Fibroblast of pulmonary artery (primary cell): ENCODE measurements around the gene DOK4.

Source experiments
- DNase-seq: peaks from one replicate; pipeline ENCODE4 v3.0.0-alpha.2; 2010; ENCODE audit warnings: low read depth
- H3K4me3 ChIP-seq: replicated peaks from 2 replicates; pipeline ENCODE4 v1.5.1; 2011; ENCODE audit warnings: low read depth, mild to moderate bottlenecking, control low read depth, low read length, moderate library complexity
- TF ChIP-seq, protein P1 (sequence below): IDR thresholded peaks from 2 replicates; pipeline ENCODE4 v1.5.1; 2011; ENCODE audit warnings: mild to moderate bottlenecking, control low read depth, low read length, inconsistent platforms; ENCODE audit errors: missing control alignments

Gene DOK4

DNA sequence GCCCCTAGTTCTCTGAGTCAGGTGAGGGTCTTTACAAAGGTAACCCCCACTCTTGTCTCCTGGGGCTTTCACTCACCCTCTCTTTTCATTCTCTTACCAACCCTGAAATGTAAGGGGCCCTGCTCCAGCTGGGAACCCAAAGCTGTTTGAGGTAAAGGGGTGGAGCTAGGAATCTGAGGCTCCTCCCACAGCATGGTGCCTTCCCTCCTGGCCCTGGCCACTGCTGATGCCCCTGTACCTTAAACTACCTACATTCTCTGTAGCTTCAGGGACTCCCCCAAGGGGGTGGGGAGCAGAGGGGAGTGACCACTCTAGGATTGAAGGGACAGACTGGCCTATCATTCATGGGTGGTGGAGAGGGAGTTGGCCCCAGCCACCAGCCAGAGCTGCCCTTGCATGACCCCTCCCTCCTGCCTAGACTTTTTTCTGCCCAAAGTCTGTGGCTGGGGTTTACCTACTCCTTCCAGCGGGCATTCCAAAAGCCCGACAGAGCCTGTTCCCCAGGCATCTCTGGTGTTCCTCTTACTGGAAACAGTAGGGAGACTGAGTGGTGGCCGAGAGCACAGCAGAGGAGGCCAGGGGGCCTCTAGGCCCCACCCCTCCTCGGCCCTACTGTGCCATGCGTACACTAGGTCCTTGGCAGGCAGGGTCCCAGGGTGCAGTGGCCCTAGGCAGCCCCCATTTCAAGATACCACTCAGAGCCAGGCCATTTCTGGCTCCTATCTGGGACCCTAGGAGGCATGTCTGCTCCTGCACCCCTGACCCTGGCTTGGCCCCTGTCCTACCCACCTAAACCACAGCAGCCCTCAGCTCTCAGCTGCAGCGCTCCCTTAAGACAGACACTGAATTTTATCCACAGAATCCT, 9.5 kb downstream of the DOK4 start:
- H3K4me3 ChIP-seq, result no peak overlapping the region
- TF ChIP-seq, protein P1, sequence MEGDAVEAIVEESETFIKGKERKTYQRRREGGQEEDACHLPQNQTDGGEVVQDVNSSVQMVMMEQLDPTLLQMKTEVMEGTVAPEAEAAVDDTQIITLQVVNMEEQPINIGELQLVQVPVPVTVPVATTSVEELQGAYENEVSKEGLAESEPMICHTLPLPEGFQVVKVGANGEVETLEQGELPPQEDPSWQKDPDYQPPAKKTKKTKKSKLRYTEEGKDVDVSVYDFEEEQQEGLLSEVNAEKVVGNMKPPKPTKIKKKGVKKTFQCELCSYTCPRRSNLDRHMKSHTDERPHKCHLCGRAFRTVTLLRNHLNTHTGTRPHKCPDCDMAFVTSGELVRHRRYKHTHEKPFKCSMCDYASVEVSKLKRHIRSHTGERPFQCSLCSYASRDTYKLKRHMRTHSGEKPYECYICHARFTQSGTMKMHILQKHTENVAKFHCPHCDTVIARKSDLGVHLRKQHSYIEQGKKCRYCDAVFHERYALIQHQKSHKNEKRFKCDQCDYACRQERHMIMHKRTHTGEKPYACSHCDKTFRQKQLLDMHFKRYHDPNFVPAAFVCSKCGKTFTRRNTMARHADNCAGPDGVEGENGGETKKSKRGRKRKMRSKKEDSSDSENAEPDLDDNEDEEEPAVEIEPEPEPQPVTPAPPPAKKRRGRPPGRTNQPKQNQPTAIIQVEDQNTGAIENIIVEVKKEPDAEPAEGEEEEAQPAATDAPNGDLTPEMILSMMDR, result no peak
- DNase-seq, result no peak

GRCh38 chr16:57475711-57476339, 10.5 kb downstream of the DOK4 start:
- peak; percentile 69 for DNase-seq
- TF ChIP-seq, protein P1, result peak; percentile 67
- H3K4me3 ChIP-seq, result no peak overlapping the region

- no peak overlapping the region for H3K4me3 ChIP-seq
- TF ChIP-seq, protein P1, result no peak
- no peak for DNase-seq
Observed at GRCh38 chr16:57474671-57475661, 11.3 kb downstream of the DOK4 start.

- TF ChIP-seq, protein P1, result no peak
- no peak overlapping the region for H3K4me3 ChIP-seq
Observed at GRCh38 chr16:57473906-57474305, 12.4 kb downstream of the DOK4 start.

DNA sequence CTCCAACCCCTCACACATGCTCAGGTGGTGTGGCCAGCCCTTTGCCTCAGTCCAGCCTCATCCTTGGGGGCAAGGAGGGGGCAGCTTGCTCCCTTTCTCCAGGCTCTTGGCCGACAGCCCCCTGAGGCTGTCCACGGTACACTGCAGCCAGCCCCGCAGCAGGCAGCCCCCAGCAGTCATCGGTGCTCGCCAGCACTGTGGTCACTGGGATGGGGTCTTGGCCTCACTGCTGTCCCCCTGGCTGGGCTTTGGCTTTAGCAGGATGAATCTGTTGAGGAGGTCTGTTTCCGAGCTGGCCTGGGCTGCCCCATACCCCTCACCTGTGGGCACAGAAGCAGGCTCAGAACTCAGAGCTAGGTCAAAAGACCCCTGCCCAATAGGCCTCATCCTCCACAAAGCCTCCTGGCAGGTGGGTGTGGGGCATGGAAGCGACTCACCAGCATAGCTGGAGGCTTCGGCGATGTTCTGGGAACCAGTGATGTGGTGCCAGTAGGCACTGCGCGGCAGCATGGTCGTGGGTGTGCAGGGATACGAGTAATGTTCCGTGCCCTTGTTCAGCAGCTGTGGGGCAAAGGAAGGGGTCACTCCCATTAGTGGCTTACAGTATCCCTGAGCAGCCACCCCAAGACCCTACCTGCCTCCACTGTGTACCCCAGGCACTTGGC, 13.0 kb downstream of the DOK4 start:
- no peak overlapping the region for H3K4me3 ChIP-seq
- TF ChIP-seq, protein P1, result no peak
- DNase-seq, result no peak

More at GRCh38 chr16:57473906-57474305, 12.4 kb downstream of the DOK4 start:
- DNase-seq, result no peak

DNA sequence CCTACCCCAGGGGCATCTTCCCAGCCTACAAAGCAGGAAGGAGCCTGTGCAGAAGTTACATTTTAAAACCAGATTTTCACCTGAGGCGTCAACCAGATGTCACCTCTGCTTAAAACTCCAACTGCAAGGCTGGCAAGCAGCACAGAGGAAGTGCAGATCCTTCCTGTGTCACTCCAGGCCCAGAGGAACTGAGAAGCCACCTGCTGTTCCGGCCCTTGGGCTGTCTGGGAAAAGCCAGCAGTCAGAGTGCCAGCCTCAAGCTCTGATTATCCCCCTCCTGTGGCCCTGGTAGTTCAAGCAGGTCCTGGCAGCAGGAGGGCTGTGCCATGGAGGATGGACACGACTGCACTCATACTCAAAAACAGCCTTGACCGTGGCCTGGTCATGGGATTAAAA, 13.6 kb downstream of the DOK4 start:
- TF ChIP-seq, protein P1, result no peak
- no peak for DNase-seq
- H3K4me3 ChIP-seq, result no peak overlapping the region
